ENCODE data around the gene ARID1A.

ARID1A gene

GRCh38 chr1:26811708-26812107 is 115.9 kb downstream of the ARID1A start:
- no peak for DNase-seq (ENCODE audit: low read depth)
- no peak overlapping the region for H3K4me3 ChIP-seq (ENCODE audit: low read length)
- TF ChIP-seq CTCF (conservative IDR thresholded peaks at IDR 0.05; ENCODE audit: low read depth, low read length) = no peak

DNA sequence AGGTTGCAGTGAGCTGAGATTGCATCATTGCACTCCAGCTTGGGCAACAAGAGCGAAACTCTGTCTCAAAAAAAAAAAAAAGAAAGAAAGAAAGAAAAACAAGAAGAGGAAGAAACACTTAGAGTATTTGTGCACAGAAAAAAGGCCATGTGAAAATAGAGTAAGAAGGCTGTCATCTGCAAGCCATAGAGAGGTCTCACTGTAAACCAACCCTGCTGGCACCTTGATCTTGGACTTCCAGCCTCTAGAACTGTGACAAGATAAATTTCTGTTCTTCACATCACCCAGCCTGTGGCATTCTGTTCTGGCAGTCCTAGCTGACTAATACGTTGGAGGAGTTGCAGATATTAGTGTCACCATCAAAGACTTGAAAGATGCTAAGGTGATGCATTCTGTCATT is 118.6 kb downstream of the ARID1A start:
- TF ChIP-seq CTCF (conservative IDR thresholded peaks at IDR 0.05; ENCODE audit: low read depth, low read length) = no peak
- no peak for DNase-seq (ENCODE audit: low read depth)
- H3K4me3 ChIP-seq (ENCODE audit: low read length) = no peak overlapping the region

GRCh38 chr1:26814893-26815292 is 119.1 kb downstream of the ARID1A start:
- no peak for TF ChIP-seq CTCF (conservative IDR thresholded peaks at IDR 0.05; ENCODE audit: low read depth, low read length)

DNA sequence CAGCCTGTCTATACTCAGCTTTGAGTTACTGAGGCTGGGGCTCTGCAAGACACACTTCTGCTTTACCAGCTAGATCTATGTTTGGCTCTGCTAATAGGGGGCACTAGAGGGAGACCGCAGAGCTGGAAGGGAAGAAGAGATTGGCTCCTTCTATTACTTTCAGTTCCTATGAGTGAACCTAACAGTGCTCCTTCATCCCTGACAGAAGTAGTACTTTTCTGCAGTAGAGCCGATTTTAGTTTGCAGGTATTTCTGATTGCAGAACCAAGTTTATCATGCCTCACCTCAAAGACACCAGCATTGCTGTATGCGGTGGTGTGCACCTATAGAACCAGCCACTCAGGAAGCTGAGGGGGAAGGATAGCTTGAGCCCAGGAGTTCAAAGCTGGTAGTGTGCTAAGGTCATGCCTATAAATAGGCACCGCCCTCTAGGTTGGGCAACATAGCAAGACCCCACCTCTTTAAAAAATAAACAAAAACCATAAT is 125.0 kb downstream of the ARID1A start:
- no peak overlapping the region for H3K4me3 ChIP-seq (ENCODE audit: low read length)
- TF ChIP-seq CTCF (conservative IDR thresholded peaks at IDR 0.05; ENCODE audit: low read depth, low read length) = peak; percentile 23
- no peak for DNase-seq (ENCODE audit: low read depth)

More at GRCh38 chr1:26814893-26815292, 119.1 kb downstream of the ARID1A start:
- H3K4me3 ChIP-seq (ENCODE audit: low read length) = no peak overlapping the region
- no peak for DNase-seq (ENCODE audit: low read depth)

DNA sequence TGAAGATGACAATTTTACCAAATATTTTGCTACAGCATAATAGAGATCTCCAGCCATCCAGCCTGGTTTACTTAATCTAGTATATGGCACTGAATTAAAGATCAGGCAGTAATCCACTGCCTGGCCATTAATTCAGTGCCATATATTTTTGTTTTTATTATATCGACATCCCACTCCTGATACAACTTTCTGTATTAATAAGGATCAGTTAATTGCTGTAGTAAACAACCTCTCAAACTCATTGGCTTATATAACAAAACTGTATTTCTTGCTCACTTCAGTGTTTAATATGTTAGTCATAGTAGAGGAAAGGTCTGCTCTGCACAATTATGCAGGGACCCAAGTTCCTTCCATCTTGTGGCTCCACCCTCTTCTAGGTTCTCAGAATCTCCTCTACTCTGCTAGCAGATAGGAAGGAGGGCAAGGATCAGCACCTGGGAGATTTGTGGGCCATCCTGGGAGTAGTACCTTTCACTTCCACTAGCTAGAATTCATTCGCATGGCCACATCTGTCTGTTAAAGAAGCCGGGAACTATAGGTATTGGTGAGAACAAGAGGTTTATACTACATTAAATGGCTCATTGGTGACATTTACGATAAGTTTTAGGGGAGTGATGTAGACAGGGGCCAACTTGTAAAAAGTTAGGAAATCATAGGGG is 127.1 kb downstream of the ARID1A start:
- no peak for TF ChIP-seq CTCF (conservative IDR thresholded peaks at IDR 0.05; ENCODE audit: low read depth, low read length)
- H3K4me3 ChIP-seq (ENCODE audit: low read length) = no peak overlapping the region
- no peak for DNase-seq (ENCODE audit: low read depth)

GRCh38 chr1:26824731-26825130 is 128.9 kb downstream of the ARID1A start:
- DNase-seq (ENCODE audit: low read depth) = no peak
- no peak for TF ChIP-seq CTCF (conservative IDR thresholded peaks at IDR 0.05; ENCODE audit: low read depth, low read length)
- no peak overlapping the region for H3K4me3 ChIP-seq (ENCODE audit: low read length)

Data from retinal pigment epithelial cell (primary cell).